Measurements from ENCODE around the gene EML2. TPM values are rescaled to one million over a fixed set of nuclear protein-coding genes. Genes with fewer than 3 reads are reported as not detected.

The EML2 gene
- total and polyA plus RNA-seq, 10 of the 15 experiments (the other 5 are each of a cell fraction or from before 2014, with no cell fraction given), result 1.6 to 64.0 (median 27.5) TPM

DNA sequence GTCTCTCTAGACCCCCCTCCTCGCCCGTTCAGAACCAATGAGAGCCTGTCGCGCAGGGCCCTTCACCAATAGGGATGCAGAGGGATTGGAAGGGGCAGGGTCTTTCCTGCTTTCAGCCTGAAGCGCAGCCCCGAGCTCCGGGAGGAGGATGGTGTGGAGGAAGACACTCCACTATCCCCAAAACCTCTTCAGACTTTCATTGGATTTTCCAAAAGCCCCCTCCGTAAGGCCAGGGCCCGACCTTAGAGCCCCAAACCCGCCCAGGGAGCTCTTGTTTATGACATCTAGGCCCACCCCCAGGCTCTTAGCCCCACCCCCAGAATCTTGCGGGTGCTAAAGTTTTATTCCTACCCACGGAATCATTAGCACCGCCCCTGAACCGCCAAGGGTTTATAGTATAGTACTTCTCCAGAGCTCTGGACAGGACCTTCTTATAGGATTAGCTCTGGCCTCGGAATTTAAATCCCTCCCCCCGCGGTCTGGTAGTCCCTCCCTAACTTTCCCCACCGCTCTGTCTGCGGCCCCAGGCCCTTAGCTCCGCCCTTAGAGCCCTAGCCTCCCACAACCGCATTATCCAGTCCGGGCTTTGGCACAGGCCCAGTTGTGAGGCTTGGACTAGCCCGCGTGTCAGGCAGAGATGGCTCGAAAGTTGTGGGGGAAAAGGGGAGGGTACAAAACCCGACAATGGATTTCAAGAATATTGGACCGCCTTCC, 6.6 kb upstream of the EML2 start (continued):
- TF ChIP-seq ETV6 (conservative IDR thresholded peaks at IDR 0.05 in 1 of 2, IDR thresholded peaks at IDR 0.05 in 1 of 2; ENCODE audit: borderline replicate concordance in 1 of 2, low read depth in 1 of 2) (no peak), NR2C1 (IDR thresholded peaks at IDR 0.05) (no peak), EGR1 (IDR thresholded peaks at IDR 0.05; ENCODE audit: borderline replicate concordance in 1 of 2, low read depth in 2 of 2, low read length in 2 of 2) (0 out of 3 replicates have a peak, but pooled peaks of 1 of the 2 experiments have one; percentile 32), SRF (IDR thresholded peaks at IDR 0.05; ENCODE audit: low read depth in 2 of 2, low read length in 2 of 2) (0 out of 4 replicates have a peak, but pooled peaks of 1 of the 2 experiments have one; percentile 55), BCL11A (IDR thresholded peaks at IDR 0.05; ENCODE audit: low read depth, low read length) (0 out of 2 replicates have a peak, but pooled peaks have one; percentile 21), TAF1 (IDR thresholded peaks at IDR 0.05; ENCODE audit: borderline replicate concordance, low read depth, low read length) (no peak), BMI1 (IDR thresholded peaks at IDR 0.05; ENCODE audit: borderline replicate concordance) (0 out of 2 replicates have a peak, but pooled peaks have one; percentile 6), IRF4 (IDR thresholded peaks at IDR 0.05; ENCODE audit: low read depth, low read length) (0 out of 2 replicates have a peak, but pooled peaks have one; percentile 61), SREBF2 (IDR thresholded peaks at IDR 0.05; ENCODE audit: low read length) (no peak), CBFB (IDR thresholded peaks at IDR 0.05; ENCODE audit: low read depth) (peak; percentile 99), RUNX3 (IDR thresholded peaks at IDR 0.05; ENCODE audit: low read length) (peak; percentile 99), ZNF384 (IDR thresholded peaks at IDR 0.05; ENCODE audit: borderline replicate concordance, low read depth, low read length) (no peak), TCF12 (IDR thresholded peaks at IDR 0.05; ENCODE audit: low read depth, low read length) (0 out of 2 replicates have a peak, but pooled peaks have one; percentile 29), HDAC6 (IDR thresholded peaks at IDR 0.05; ENCODE audit: unreplicated experiment) (no peak), BRCA1 (IDR thresholded peaks at IDR 0.05; ENCODE audit: low read depth, low read length) (no peak)
- TF ChIP-seq, protein P1, sequence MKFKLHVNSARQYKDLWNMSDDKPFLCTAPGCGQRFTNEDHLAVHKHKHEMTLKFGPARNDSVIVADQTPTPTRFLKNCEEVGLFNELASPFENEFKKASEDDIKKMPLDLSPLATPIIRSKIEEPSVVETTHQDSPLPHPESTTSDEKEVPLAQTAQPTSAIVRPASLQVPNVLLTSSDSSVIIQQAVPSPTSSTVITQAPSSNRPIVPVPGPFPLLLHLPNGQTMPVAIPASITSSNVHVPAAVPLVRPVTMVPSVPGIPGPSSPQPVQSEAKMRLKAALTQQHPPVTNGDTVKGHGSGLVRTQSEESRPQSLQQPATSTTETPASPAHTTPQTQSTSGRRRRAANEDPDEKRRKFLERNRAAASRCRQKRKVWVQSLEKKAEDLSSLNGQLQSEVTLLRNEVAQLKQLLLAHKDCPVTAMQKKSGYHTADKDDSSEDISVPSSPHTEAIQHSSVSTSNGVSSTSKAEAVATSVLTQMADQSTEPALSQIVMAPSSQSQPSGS (IDR thresholded peaks at IDR 0.05; ENCODE audit: low read length), result no peak
- TF ChIP-seq, protein P2, sequence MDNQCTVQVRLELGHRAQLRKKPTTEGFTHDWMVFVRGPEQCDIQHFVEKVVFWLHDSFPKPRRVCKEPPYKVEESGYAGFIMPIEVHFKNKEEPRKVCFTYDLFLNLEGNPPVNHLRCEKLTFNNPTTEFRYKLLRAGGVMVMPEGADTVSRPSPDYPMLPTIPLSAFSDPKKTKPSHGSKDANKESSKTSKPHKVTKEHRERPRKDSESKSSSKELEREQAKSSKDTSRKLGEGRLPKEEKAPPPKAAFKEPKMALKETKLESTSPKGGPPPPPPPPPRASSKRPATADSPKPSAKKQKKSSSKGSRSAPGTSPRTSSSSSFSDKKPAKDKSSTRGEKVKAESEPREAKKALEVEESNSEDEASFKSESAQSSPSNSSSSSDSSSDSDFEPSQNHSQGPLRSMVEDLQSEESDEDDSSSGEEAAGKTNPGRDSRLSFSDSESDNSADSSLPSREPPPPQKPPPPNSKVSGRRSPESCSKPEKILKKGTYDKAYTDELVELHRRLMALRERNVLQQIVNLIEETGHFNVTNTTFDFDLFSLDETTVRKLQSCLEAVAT (IDR thresholded peaks at IDR 0.05), result peak; percentile 86
- TF ChIP-seq, protein P3, sequence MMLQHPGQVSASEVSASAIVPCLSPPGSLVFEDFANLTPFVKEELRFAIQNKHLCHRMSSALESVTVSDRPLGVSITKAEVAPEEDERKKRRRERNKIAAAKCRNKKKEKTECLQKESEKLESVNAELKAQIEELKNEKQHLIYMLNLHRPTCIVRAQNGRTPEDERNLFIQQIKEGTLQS (IDR thresholded peaks at IDR 0.05; ENCODE audit: borderline replicate concordance, extremely low read depth, low read depth, low read length), result no peak

Data from GM12878 (cell line).